ENCODE data around the gene DPP6. TPM values are rescaled to one million over a fixed set of nuclear protein-coding genes. Genes with fewer than 3 reads are reported as not detected.

Gene DPP6
- total RNA-seq, 1 experiment from 2014 or later, result not detected

DNA sequence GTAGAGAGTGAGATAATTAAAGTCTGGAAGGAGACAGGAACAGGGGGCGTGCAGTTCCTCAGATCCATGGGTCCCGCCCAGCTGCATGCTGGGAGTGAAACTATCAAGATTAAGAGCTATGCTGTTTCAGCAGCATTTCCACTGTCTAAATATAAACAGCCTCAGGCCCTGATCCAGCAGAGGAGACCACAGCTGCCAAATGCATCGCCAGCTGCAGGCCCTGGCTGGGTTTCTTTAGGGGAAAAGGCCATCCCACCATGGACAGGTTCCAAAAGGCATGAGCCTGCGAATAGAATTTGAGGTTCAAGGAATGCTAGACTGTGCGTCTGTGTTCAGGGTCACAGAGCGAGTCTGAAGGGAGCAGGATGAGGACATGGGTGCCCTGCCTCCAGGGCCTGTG, 539.3 kb downstream of the DPP6 start:
- no peak overlapping the region for H2AFZ ChIP-seq (ENCODE audit: low read length)

GRCh38 chr7:154592388-154592787, 540.2 kb downstream of the DPP6 start:
- H3K36me3 ChIP-seq (ENCODE audit: low read depth, low read length), result no peaks in the 10 kb centered on the region
- CTCF ChIA-PET, result no interaction called here

More for the DNA sequence above, 539.3 kb downstream of the DPP6 start:
- POLR2A ChIA-PET (ENCODE audit: unreplicated experiment), result no interaction called here
- Histone ChIP-seq H3K4me1 (ENCODE audit: insufficient read depth, low read length) (no peaks in the 10 kb centered on the region), H3K79me2 (ENCODE audit: low read length) (no peaks in the 10 kb centered on the region), H3K4me2 (ENCODE audit: low read length) (no peak overlapping the region), H3K9me2 (replicated peaks; ENCODE audit: low read length) (no peaks in the 10 kb centered on the region), H3K9ac (ENCODE audit: low read length) (no peak overlapping the region), H3K27ac (ENCODE audit: low read length) (no peak overlapping the region), H4K20me1 (ENCODE audit: low read length) (no peaks in the 10 kb centered on the region), H3K4me3 (ENCODE audit: low read length) (no peak overlapping the region), H3K9me3 (ENCODE audit: low read length) (no peaks in the 10 kb centered on the region), H3F3A (ENCODE audit: low read length, unreplicated experiment) (no peaks in the 10 kb centered on the region), H3K36me3 (ENCODE audit: low read depth, low read length) (no peaks in the 10 kb centered on the region), H3K27me3 (ENCODE audit: low read length) (no peaks in the 10 kb centered on the region)
- TF ChIP-seq EZH2phosphoT487 (IDR thresholded peaks at IDR 0.05; ENCODE audit: borderline replicate concordance, low read length) (no peak), EZH2 (IDR thresholded peaks at IDR 0.05; ENCODE audit: low read length, unreplicated experiment) (no peak)
- TF ChIP-seq, protein P1, sequence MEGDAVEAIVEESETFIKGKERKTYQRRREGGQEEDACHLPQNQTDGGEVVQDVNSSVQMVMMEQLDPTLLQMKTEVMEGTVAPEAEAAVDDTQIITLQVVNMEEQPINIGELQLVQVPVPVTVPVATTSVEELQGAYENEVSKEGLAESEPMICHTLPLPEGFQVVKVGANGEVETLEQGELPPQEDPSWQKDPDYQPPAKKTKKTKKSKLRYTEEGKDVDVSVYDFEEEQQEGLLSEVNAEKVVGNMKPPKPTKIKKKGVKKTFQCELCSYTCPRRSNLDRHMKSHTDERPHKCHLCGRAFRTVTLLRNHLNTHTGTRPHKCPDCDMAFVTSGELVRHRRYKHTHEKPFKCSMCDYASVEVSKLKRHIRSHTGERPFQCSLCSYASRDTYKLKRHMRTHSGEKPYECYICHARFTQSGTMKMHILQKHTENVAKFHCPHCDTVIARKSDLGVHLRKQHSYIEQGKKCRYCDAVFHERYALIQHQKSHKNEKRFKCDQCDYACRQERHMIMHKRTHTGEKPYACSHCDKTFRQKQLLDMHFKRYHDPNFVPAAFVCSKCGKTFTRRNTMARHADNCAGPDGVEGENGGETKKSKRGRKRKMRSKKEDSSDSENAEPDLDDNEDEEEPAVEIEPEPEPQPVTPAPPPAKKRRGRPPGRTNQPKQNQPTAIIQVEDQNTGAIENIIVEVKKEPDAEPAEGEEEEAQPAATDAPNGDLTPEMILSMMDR (conservative IDR thresholded peaks at IDR 0.05; ENCODE audit: low read depth, low read length), result no peak
- CTCF ChIA-PET, result no interaction called here
- intact Hi-C loops (cut with micrococcal nuclease), result no loop called here
- no peak for ATAC-seq
- no TSS peak for BruUV-seq (replicated peaks)
- no peak for DNase-seq

GRCh38 chr7:154598396-154598795, 546.2 kb downstream of the DPP6 start:
- Histone ChIP-seq H3K36me3 (ENCODE audit: low read depth, low read length) (no peaks in the 10 kb centered on the region), H3K9me2 (replicated peaks; ENCODE audit: low read length) (no peaks in the 10 kb centered on the region), H3F3A (ENCODE audit: low read length, unreplicated experiment) (no peaks in the 10 kb centered on the region), H3K9me3 (ENCODE audit: low read length) (no peaks in the 10 kb centered on the region), H3K27me3 (ENCODE audit: low read length) (no peaks in the 10 kb centered on the region), H4K20me1 (ENCODE audit: low read length) (no peaks in the 10 kb centered on the region), H3K27ac (ENCODE audit: low read length) (no peak overlapping the region), H3K4me2 (ENCODE audit: low read length) (no peak overlapping the region), H3K79me2 (ENCODE audit: low read length) (no peaks in the 10 kb centered on the region), H2AFZ (ENCODE audit: low read length) (no peak overlapping the region), H3K4me3 (ENCODE audit: low read length) (no peak overlapping the region), H3K9ac (ENCODE audit: low read length) (no peak overlapping the region), H3K4me1 (ENCODE audit: insufficient read depth, low read length) (no peaks in the 10 kb centered on the region)
- no peak for TF ChIP-seq EZH2 (IDR thresholded peaks at IDR 0.05; ENCODE audit: low read length, unreplicated experiment)
- no peak for TF ChIP-seq EZH2phosphoT487 (IDR thresholded peaks at IDR 0.05; ENCODE audit: borderline replicate concordance, low read length)
- TF ChIP-seq, protein P1 (conservative IDR thresholded peaks at IDR 0.05; ENCODE audit: low read depth, low read length), result no peak
- ChIA-PET CTCF (no interaction called here), POLR2A (ENCODE audit: unreplicated experiment) (no interaction called here)
- no TSS peak for BruUV-seq (replicated peaks)
- intact Hi-C loops (cut with micrococcal nuclease), result no loop called here
- DNase-seq (no peak), ATAC-seq (no peak)

More at GRCh38 chr7:154592388-154592787, 540.2 kb downstream of the DPP6 start:
- no TSS peak for BruUV-seq (replicated peaks)
- intact Hi-C loops (cut with micrococcal nuclease), result no loop called here
- Histone ChIP-seq H3K4me1 (ENCODE audit: insufficient read depth, low read length) (no peaks in the 10 kb centered on the region), H2AFZ (ENCODE audit: low read length) (no peak overlapping the region), H4K20me1 (ENCODE audit: low read length) (no peaks in the 10 kb centered on the region), H3K27me3 (ENCODE audit: low read length) (no peaks in the 10 kb centered on the region), H3K4me3 (ENCODE audit: low read length) (no peak overlapping the region), H3K9me3 (ENCODE audit: low read length) (no peaks in the 10 kb centered on the region), H3K4me2 (ENCODE audit: low read length) (no peak overlapping the region), H3K9me2 (replicated peaks; ENCODE audit: low read length) (no peaks in the 10 kb centered on the region), H3K79me2 (ENCODE audit: low read length) (no peaks in the 10 kb centered on the region), H3F3A (ENCODE audit: low read length, unreplicated experiment) (no peaks in the 10 kb centered on the region), H3K27ac (ENCODE audit: low read length) (no peak overlapping the region), H3K9ac (ENCODE audit: low read length) (no peak overlapping the region)
- DNase-seq, result no peak
- ATAC-seq, result no peak
- TF ChIP-seq EZH2 (IDR thresholded peaks at IDR 0.05; ENCODE audit: low read length, unreplicated experiment), result no peak
- TF ChIP-seq, protein P1 (conservative IDR thresholded peaks at IDR 0.05; ENCODE audit: low read depth, low read length), result no peak
- TF ChIP-seq EZH2phosphoT487 (IDR thresholded peaks at IDR 0.05; ENCODE audit: borderline replicate concordance, low read length), result no peak
- POLR2A ChIA-PET (ENCODE audit: unreplicated experiment), result no interaction called here
